GM18505 (cell line): ENCODE data around the gene SPINK4.

Experiments
- ATAC-seq: cut with Tn5 transposase; IDR thresholded peaks from one replicate; pipeline ENCODE4 v1.9.1; 2021; ENCODE audit not compliant: unreplicated experiment
- POLR2A ChIP-seq: IDR thresholded peaks from 4 replicates; pipeline ENCODE4 v1.6.1; 2011; ENCODE audit warnings: borderline replicate concordance; ENCODE audit not compliant: insufficient read depth, insufficient read length; ENCODE audit errors: extremely low read depth

The SPINK4 gene

GRCh38 chr9:33220681-33221567 is 19.0 kb upstream of the SPINK4 start:
- no peak for ATAC-seq
- TF ChIP-seq POLR2A = no peak

DNA sequence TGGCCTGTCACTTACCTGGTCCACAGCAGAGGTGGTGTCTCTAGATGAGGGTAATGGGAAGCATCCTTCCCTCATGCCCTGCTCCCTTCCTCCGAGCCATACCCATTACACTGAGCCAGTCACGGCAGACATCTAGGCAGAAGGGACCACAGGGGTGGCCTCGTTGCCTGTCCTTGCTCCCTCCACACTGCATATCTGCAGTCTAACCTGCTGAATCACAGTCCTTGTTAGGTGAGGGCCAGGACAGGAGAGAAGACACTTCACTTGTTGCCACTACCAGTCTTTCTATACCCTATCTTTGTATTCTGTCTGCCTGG is 18.4 kb upstream of the SPINK4 start:
- ATAC-seq = no peak
- TF ChIP-seq POLR2A = no peak

- no peak for ATAC-seq
- no peak for TF ChIP-seq POLR2A
Measured at GRCh38 chr9:33222031-33222430, 17.9 kb upstream of the SPINK4 start.

DNA sequence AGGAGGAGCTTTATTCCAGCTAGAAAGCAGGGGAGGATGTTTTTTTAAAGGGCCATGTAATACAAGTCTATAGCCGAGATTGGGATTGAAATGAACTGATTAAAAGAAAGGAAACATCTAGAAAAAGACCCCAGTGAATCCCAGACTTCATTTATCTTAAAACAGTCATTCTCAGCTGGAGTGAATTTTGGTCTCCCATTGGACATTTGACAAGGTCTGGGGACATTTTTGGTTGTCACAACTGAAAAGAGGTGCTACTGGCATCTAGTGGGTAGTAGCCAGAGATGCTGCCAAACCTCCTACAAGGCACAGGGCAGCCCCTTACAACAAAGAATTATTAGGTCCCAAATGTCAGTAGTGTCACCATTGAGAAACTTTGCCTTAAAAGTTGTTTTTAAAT is 16.3 kb upstream of the SPINK4 start:
- TF ChIP-seq POLR2A = no peak
- ATAC-seq = no peak

- no peak for TF ChIP-seq POLR2A
- no peak for ATAC-seq
Measured at GRCh38 chr9:33225319-33226147, 14.4 kb upstream of the SPINK4 start.

DNA sequence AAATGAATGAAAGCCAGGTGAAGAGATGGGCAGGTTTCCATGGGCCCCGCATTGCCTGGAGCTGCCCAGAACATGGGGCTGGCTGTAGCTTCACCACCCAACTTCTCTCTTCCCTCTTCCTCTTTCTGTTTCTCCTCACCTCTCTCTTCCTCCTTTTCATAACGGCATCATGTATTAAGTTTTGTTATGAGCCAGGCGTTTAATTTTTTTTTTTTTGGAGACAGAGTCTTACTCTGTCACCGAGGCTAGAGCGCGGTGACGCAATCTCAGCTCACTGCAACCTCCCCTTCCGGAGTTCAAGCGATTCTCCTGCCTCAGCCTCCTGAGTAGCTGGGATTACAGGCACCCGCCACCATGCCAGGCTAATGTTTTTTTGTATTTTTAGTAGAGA is 13.0 kb upstream of the SPINK4 start:
- ATAC-seq = peak; percentile 60
- no peak for TF ChIP-seq POLR2A

- no peak for TF ChIP-seq POLR2A
- ATAC-seq = no peak
Measured at GRCh38 chr9:33227741-33228140, 12.2 kb upstream of the SPINK4 start.

DNA sequence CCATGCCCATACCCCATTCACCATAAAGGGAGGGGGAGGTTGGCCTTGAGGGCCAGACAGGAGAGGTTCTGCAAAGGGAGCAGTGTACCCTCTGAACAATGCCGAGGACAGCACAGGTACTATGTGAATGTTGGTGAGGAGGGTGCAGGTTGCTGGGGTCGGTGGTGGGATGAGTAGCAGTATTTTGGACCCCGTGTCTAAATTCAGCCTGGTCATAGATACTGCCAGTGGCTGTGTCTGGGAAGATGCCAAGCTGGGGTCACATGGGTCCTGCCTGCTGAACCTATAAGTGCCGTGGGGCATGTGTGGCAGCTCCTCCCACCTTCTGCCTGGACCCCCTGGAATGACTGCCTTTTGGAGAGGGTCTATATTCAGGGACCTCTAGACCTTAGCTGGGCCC is 11.4 kb upstream of the SPINK4 start:
- ATAC-seq = no peak
- no peak for TF ChIP-seq POLR2A

DNA sequence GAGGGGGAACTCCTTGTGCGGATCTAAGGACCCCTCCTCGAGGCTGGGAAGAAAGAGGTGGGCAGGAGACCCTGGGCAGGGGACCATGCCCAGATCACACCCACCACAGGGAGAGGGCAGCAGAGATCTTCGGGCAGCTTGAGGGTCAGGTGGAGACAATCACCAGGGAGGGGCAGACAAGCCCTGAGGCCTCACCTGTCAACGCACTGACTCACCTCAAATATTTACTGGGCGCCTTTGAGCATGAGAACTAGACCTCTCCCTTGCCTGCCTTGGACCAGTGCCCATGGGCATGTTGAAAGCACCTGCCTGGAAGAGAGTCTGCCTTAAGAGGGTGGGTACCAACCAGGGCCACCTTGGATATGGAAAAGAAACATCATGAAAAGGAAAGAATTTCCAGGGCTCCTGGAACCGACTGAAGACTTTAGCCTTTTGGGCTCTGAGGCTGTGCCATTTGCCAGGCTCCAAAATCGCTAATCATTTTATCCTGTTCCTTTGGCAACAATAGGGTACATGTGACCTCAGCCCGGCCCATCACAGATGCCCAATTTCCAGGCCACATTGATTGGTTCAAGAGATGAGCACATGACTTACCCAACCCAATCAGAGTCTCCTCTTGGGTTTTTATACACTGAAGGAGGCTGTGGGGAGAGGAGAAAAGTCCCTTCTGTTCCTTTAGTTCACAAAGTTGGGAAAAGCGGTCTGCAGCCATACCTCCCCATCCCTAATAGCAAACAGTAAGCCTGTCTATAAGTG is 10.4 kb upstream of the SPINK4 start:
- no peak for TF ChIP-seq POLR2A
- no peak for ATAC-seq

DNA sequence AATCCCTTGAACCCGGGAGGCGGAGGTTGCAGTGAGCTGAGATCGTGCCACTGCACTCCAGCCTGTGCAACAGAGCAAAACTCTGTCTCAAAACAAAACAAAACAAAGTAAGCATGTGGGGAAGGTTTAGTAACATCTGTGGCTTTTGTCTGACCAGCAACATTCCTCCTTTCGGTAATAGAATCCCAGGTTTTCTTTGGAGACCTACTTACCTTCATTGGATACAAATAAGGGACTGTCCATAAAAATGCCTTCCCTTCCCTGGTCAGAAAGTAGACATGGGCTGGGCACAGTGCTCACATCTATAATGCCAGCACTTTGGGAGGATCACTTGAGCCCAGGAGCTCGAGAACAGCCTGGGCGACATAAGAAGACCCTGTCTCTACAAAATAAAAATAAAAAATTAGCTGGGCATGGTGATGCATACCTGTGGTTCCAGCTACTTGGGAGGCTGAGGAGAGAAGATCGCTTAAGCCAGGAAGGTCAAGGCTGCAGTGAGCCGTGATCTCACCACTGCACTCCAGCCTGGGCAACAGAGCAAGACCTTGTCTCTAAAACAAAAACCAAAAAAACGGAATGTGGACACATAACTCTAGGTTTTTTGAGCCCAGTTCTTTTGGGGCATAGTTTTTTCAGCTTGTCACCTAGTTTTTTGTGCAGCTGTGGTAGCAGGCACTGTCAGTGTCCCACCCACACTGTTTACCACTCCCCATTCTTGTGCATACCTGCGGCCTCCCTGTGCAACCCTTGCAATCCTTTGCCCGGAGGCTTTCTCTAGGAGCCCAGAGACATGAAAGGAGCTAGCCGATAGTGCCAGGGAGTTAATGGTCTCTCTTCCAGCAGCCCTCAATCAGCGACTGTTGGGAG is 9.0 kb upstream of the SPINK4 start:
- ATAC-seq = no peak
- TF ChIP-seq POLR2A = no peak

DNA sequence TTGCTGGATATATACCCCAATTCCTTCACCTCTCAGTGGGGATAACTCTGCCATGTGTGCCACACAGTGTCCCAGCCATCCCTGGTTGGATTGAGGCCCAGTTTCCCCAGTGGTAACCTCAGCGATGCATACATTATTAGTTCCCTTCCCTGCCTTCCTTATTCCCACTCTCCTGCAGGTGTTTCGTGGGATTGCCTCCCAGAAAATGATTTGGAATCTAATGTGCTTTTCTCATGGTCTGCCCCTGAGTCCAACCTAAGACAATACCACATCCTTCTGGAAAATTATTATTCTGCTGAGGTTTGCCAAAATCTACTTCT is 8.4 kb upstream of the SPINK4 start:
- no peak for TF ChIP-seq POLR2A
- no peak for ATAC-seq

- ATAC-seq = no peak
Measured at GRCh38 chr9:33232815-33233214, 7.2 kb upstream of the SPINK4 start.

More at GRCh38 chr9:33232815-33233214, 7.2 kb upstream of the SPINK4 start:
- TF ChIP-seq POLR2A = no peak
